ENCODE results near the gene B3GALT4.

The B3GALT4 gene

GRCh38 chr6:33323623-33323948, 46.7 kb downstream of the B3GALT4 start:
- Histone ChIP-seq H3K4me1 (ENCODE audit: insufficient read depth, low read length, poor library complexity, severe bottlenecking) (peaks cover 43% of the 10 kb centered on the region), H3F3A (ENCODE audit: low read depth) (peaks cover 1% of the 10 kb centered on the region; the same call in 1 of the 2 replicates), H3K27me3 (ENCODE audit: insufficient read depth, low read length, poor library complexity, severe bottlenecking) (no peaks in the 10 kb centered on the region), H3K4me3 (ENCODE audit: low read length, poor library complexity, severe bottlenecking) (peak overlapping the region; percentile 92), H3K79me2 (ENCODE audit: insufficient read depth, low read length) (peaks cover 41% of the 10 kb centered on the region), H3K36me3 (ENCODE audit: insufficient read depth, low read length) (peaks cover 23% of the 10 kb centered on the region; the same call in 1 of the 2 replicates), H3K4me2 (ENCODE audit: low read depth, low read length, poor library complexity, severe bottlenecking) (peak overlapping the region; percentile 76), H3K9ac (ENCODE audit: low read depth, low read length, poor library complexity, severe bottlenecking) (peak overlapping the region; percentile 49), H2AFZ (ENCODE audit: low read length) (peak overlapping the region; percentile 80), H3K9me2 (replicated peaks; ENCODE audit: low read depth, low read length) (no peaks in the 10 kb centered on the region), H3K9me3 (ENCODE audit: insufficient read depth, low read depth, low read length) (no peaks in the 10 kb centered on the region), H4K20me1 (ENCODE audit: insufficient read depth, low read length, poor library complexity, severe bottlenecking) (peaks cover 21% of the 10 kb centered on the region)
- TF ChIP-seq EZH2phosphoT487 (IDR thresholded peaks at IDR 0.05; ENCODE audit: borderline replicate concordance) (no peak), CTCF (conservative IDR thresholded peaks at IDR 0.05; ENCODE audit: low read length) (no peak)

- Histone ChIP-seq H3K36me3 (ENCODE audit: insufficient read depth, low read length) (peaks cover 17% of the 10 kb centered on the region; the same call in 1 of the 2 replicates), H3K9me2 (replicated peaks; ENCODE audit: low read depth, low read length) (no peaks in the 10 kb centered on the region), H3K9ac (ENCODE audit: low read depth, low read length, poor library complexity, severe bottlenecking) (peak overlapping the region; percentile 49), H4K20me1 (ENCODE audit: insufficient read depth, low read length, poor library complexity, severe bottlenecking) (peaks cover 21% of the 10 kb centered on the region), H3K4me3 (ENCODE audit: low read length, poor library complexity, severe bottlenecking) (peak overlapping the region; percentile 92), H3K4me1 (ENCODE audit: insufficient read depth, low read length, poor library complexity, severe bottlenecking) (peaks cover 38% of the 10 kb centered on the region), H3K79me2 (ENCODE audit: insufficient read depth, low read length) (peaks cover 36% of the 10 kb centered on the region), H3K27me3 (ENCODE audit: insufficient read depth, low read length, poor library complexity, severe bottlenecking) (no peaks in the 10 kb centered on the region), H2AFZ (ENCODE audit: low read length) (no peak overlapping the region), H3K9me3 (ENCODE audit: insufficient read depth, low read depth, low read length) (no peaks in the 10 kb centered on the region), H3K4me2 (ENCODE audit: low read depth, low read length, poor library complexity, severe bottlenecking) (peak overlapping the region; percentile 76), H3F3A (ENCODE audit: low read depth) (no peaks in the 10 kb centered on the region)
- TF ChIP-seq EZH2phosphoT487 (IDR thresholded peaks at IDR 0.05; ENCODE audit: borderline replicate concordance), result no peak
- TF ChIP-seq CTCF (conservative IDR thresholded peaks at IDR 0.05; ENCODE audit: low read length), result no peak
Measured at GRCh38 chr6:33324125-33324524, 47.2 kb downstream of the B3GALT4 start.
